Measurements from ENCODE around the gene PRPF6. TPM values are rescaled to one million over a fixed set of nuclear protein-coding genes. Genes with fewer than 3 reads are reported as not detected.

Gene PRPF6
- total and polyA plus RNA-seq, 2 of the 13 experiments (the other 11 are each of a cell fraction or from before 2014, with no cell fraction given) = 63.7 to 101 TPM

DNA sequence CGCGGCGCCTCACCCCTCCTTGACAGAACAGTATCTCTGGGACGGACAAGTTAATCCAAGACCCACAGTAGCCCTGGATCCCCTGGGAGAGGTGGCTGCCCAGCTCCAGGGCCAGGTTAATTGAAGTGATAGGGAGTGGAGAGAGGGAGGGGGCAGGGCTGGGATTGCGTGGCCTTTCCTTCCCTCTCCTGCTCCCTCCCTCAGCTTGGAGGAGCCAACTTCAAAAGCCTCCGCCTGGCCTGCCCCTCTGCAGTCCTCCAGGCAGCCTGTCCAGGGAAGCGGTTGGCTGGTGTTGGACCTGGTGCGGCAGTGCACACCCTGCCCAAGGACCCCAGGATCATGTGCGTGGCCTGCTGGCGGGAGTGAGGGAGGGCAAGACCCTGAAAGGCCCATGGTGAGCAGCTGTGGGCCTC is 55.0 kb downstream of the PRPF6 start, which contains the start of gene C20orf204 (continued):
- TF ChIP-seq, protein P1, sequence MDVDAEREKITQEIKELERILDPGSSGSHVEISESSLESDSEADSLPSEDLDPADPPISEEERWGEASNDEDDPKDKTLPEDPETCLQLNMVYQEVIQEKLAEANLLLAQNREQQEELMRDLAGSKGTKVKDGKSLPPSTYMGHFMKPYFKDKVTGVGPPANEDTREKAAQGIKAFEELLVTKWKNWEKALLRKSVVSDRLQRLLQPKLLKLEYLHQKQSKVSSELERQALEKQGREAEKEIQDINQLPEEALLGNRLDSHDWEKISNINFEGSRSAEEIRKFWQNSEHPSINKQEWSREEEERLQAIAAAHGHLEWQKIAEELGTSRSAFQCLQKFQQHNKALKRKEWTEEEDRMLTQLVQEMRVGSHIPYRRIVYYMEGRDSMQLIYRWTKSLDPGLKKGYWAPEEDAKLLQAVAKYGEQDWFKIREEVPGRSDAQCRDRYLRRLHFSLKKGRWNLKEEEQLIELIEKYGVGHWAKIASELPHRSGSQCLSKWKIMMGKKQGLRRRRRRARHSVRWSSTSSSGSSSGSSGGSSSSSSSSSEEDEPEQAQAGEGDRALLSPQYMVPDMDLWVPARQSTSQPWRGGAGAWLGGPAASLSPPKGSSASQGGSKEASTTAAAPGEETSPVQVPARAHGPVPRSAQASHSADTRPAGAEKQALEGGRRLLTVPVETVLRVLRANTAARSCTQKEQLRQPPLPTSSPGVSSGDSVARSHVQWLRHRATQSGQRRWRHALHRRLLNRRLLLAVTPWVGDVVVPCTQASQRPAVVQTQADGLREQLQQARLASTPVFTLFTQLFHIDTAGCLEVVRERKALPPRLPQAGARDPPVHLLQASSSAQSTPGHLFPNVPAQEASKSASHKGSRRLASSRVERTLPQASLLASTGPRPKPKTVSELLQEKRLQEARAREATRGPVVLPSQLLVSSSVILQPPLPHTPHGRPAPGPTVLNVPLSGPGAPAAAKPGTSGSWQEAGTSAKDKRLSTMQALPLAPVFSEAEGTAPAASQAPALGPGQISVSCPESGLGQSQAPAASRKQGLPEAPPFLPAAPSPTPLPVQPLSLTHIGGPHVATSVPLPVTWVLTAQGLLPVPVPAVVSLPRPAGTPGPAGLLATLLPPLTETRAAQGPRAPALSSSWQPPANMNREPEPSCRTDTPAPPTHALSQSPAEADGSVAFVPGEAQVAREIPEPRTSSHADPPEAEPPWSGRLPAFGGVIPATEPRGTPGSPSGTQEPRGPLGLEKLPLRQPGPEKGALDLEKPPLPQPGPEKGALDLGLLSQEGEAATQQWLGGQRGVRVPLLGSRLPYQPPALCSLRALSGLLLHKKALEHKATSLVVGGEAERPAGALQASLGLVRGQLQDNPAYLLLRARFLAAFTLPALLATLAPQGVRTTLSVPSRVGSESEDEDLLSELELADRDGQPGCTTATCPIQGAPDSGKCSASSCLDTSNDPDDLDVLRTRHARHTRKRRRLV (CRISPR knock-in tag; IDR thresholded peaks at IDR 0.05) = no peak; the same call in 1 of the 2 replicates
- TF ChIP-seq TAF1 (CRISPR knock-in tag; IDR thresholded peaks at IDR 0.05) (peak; percentile 80; the same call in 1 of the 2 replicates), ZNF577 (CRISPR knock-in tag; IDR thresholded peaks at IDR 0.05; ENCODE audit: borderline replicate concordance, low read depth) (no peak), SAP130 (CRISPR knock-in tag; IDR thresholded peaks at IDR 0.05; ENCODE audit: low read depth) (peak; percentile 94), PAF1 (CRISPR knock-in tag; IDR thresholded peaks at IDR 0.05) (peak; percentile 74; the same call in 1 of the 2 replicates), ISL2 (CRISPR knock-in tag; IDR thresholded peaks at IDR 0.05) (peak; percentile 42; the same call in 1 of the 2 replicates), HIVEP1 (CRISPR knock-in tag; IDR thresholded peaks at IDR 0.05) (no peak), ZNF253 (CRISPR knock-in tag; IDR thresholded peaks at IDR 0.05; ENCODE audit: borderline replicate concordance) (no peak), GTF2F1 (IDR thresholded peaks at IDR 0.05; ENCODE audit: low read length) (no peak), KMT2A (CRISPR knock-in tag; IDR thresholded peaks at IDR 0.05) (peak; percentile 62), NCOA1 (CRISPR knock-in tag; IDR thresholded peaks at IDR 0.05) (peak; percentile 95), ATRX (CRISPR knock-in tag; IDR thresholded peaks at IDR 0.05; ENCODE audit: borderline replicate concordance) (no peak)
- TF ChIP-seq, protein P2, sequence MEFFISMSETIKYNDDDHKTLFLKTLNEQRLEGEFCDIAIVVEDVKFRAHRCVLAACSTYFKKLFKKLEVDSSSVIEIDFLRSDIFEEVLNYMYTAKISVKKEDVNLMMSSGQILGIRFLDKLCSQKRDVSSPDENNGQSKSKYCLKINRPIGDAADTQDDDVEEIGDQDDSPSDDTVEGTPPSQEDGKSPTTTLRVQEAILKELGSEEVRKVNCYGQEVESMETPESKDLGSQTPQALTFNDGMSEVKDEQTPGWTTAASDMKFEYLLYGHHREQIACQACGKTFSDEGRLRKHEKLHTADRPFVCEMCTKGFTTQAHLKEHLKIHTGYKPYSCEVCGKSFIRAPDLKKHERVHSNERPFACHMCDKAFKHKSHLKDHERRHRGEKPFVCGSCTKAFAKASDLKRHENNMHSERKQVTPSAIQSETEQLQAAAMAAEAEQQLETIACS (CRISPR knock-in tag; IDR thresholded peaks at IDR 0.05) = no peak
- TF ChIP-seq, protein P3, sequence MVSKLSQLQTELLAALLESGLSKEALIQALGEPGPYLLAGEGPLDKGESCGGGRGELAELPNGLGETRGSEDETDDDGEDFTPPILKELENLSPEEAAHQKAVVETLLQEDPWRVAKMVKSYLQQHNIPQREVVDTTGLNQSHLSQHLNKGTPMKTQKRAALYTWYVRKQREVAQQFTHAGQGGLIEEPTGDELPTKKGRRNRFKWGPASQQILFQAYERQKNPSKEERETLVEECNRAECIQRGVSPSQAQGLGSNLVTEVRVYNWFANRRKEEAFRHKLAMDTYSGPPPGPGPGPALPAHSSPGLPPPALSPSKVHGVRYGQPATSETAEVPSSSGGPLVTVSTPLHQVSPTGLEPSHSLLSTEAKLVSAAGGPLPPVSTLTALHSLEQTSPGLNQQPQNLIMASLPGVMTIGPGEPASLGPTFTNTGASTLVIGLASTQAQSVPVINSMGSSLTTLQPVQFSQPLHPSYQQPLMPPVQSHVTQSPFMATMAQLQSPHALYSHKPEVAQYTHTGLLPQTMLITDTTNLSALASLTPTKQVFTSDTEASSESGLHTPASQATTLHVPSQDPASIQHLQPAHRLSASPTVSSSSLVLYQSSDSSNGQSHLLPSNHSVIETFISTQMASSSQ (IDR thresholded peaks at IDR 0.05; ENCODE audit: low read depth) = 0 out of 2 replicates have a peak, but pooled peaks have one; percentile 37
- TF ChIP-seq, protein P3 (CRISPR knock-in tag; IDR thresholded peaks at IDR 0.05; ENCODE audit: borderline replicate concordance) = peak; percentile 74; the same call in 1 of the 2 replicates
- TF ChIP-seq, protein P4, sequence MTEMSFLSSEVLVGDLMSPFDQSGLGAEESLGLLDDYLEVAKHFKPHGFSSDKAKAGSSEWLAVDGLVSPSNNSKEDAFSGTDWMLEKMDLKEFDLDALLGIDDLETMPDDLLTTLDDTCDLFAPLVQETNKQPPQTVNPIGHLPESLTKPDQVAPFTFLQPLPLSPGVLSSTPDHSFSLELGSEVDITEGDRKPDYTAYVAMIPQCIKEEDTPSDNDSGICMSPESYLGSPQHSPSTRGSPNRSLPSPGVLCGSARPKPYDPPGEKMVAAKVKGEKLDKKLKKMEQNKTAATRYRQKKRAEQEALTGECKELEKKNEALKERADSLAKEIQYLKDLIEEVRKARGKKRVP (CRISPR knock-in tag; IDR thresholded peaks at IDR 0.05) = peak in 1 of 2 experiments; percentile 86; a peak in 2 of 4 replicates
- TF ChIP-seq, protein P5, sequence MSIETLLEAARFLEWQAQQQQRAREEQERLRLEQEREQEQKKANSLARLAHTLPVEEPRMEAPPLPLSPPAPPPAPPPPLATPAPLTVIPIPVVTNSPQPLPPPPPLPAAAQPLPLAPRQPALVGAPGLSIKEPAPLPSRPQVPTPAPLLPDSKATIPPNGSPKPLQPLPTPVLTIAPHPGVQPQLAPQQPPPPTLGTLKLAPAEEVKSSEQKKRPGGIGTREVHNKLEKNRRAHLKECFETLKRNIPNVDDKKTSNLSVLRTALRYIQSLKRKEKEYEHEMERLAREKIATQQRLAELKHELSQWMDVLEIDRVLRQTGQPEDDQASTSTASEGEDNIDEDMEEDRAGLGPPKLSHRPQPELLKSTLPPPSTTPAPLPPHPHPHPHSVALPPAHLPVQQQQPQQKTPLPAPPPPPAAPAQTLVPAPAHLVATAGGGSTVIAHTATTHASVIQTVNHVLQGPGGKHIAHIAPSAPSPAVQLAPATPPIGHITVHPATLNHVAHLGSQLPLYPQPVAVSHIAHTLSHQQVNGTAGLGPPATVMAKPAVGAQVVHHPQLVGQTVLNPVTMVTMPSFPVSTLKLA (IDR thresholded peaks at IDR 0.05) = no peak; the same call in 1 of the 2 replicates

Data from HepG2 (cell line).